ENCODE measurements around the gene RAD51B.

DNA sequence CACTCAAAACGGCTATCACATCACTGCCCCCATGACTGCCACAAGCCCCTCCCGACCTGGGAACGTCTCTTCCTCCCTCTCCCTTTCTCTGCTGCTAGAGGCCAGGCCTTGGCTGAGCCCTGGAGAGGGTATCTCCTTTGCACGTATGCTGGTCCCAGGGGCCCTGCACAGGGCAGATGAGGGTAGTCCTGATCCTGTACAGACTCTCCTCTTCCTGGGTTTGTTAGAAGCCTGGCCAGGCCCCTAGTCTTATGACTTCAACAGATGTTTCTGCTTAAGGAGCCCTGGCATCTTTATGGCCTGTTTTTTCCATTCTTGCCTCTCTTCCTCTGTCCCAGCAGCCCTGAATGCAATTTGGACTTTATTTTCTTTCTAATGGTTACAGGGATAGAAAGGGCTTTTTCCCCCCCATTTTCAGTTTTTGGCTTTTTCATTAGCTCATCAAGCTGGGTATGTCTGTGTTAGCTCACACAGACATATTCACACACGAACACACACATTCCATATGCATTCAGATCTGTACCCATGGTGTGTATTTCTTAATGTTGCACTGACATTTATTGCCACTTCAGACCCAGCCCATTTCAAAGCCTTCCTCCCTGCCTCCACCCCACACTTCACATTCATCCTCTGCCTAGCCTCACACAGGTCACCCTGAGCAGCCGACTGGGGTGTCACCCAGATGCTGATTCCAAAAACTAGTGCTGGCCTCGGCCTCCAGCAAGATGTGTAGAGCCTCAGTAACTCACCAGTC lies 770.0 kb downstream of the RAD51B start:
- TF ChIP-seq, protein P1, sequence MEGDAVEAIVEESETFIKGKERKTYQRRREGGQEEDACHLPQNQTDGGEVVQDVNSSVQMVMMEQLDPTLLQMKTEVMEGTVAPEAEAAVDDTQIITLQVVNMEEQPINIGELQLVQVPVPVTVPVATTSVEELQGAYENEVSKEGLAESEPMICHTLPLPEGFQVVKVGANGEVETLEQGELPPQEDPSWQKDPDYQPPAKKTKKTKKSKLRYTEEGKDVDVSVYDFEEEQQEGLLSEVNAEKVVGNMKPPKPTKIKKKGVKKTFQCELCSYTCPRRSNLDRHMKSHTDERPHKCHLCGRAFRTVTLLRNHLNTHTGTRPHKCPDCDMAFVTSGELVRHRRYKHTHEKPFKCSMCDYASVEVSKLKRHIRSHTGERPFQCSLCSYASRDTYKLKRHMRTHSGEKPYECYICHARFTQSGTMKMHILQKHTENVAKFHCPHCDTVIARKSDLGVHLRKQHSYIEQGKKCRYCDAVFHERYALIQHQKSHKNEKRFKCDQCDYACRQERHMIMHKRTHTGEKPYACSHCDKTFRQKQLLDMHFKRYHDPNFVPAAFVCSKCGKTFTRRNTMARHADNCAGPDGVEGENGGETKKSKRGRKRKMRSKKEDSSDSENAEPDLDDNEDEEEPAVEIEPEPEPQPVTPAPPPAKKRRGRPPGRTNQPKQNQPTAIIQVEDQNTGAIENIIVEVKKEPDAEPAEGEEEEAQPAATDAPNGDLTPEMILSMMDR (IDR thresholded peaks at IDR 0.05), result no peak
- TF ChIP-seq POLR2A (IDR thresholded peaks at IDR 0.05) (no peak), POLR2AphosphoS5 (IDR thresholded peaks at IDR 0.05) (peak; percentile 83 to 86 (median 85))
